Liver (tissue), 9 donors: Measurements from ENCODE around the gene PPP2R2D. TPM values are rescaled to one million over a fixed set of nuclear protein-coding genes. Genes with fewer than 3 reads are reported as not detected.

Experiments used
- DNase-seq: peaks from one replicate; pipeline ENCODE4 v3.0.0-alpha.2; 2017; ENCODE audit warnings: low spot score
- H3K27ac ChIP-seq, 2 donors: one replicate each; pipeline ENCODE4 v1.7.0; 2013; ENCODE audit warnings: inconsistent platforms in 2 of 2, low read length in 2 of 2, control low read depth in 1 of 2, low read depth in 1 of 2, mild to moderate bottlenecking in 1 of 2
- H3K27me3 ChIP-seq, 4 donors: one replicate each; pipeline versions ENCODE4 v1.6.1 to v1.7.0; 2013; ENCODE audit warnings: low read length in 3 of 4, inconsistent platforms in 1 of 4, mild to moderate bottlenecking in 1 of 4, moderate library complexity in 1 of 4; ENCODE audit not compliant: control insufficient read depth in 4 of 4, insufficient read depth in 4 of 4
- H3K36me3 ChIP-seq, 4 donors: one replicate each; pipeline versions ENCODE4 v1.6.1 to v1.7.0; 2013; ENCODE audit warnings: low read length in 3 of 4, mild to moderate bottlenecking in 3 of 4, low read depth in 1 of 4, moderate library complexity in 1 of 4; ENCODE audit not compliant: control insufficient read depth in 4 of 4, insufficient read depth in 3 of 4
- H3K4me1 ChIP-seq, 4 donors: one replicate each; pipeline versions ENCODE4 v1.6.1 to v1.7.0; 2013; ENCODE audit warnings: low read length in 3 of 4, mild to moderate bottlenecking in 3 of 4, moderate library complexity in 1 of 4; ENCODE audit not compliant: control insufficient read depth in 4 of 4, insufficient read depth in 4 of 4
- H3K4me3 ChIP-seq, 3 donors: one replicate each; pipeline versions ENCODE4 v1.6.1 to v1.7.0; 2013; ENCODE audit warnings: low read length in 3 of 3, control low read depth in 1 of 3, low read depth in 1 of 3, mild to moderate bottlenecking in 1 of 3
- H3K9ac ChIP-seq, 2 donors: one replicate each; pipeline ENCODE4 v1.7.0; 2013; ENCODE audit warnings: low read length in 2 of 2, mild to moderate bottlenecking in 2 of 2, moderate library complexity in 2 of 2, control low read depth in 1 of 2, low read depth in 1 of 2
- H3K9me3 ChIP-seq, 4 donors: one replicate each; pipeline versions ENCODE4 v1.6.1 to v1.7.0; 2013; ENCODE audit warnings: low read length in 3 of 4; ENCODE audit not compliant: control insufficient read depth in 4 of 4
- CTCF ChIP-seq: fragments of 150-350 bp; IDR thresholded peaks from 2 replicates; pipeline ENCODE4 v1.5.1; 2017; ENCODE audit warnings: improper control_type of control experiment, low read depth, low read length; ENCODE audit not compliant: missing input control
- EGR1 ChIP-seq, 2 donors: IDR thresholded peaks; 2 replicates each; pipeline ENCODE4 v1.6.1; 2016 to 2018; ENCODE audit warnings: antibody characterized with exemption in 2 of 2, low read depth in 2 of 2
- FOXA1 ChIP-seq: IDR thresholded peaks from 2 replicates; pipeline ENCODE4 v1.6.1; 2016; ENCODE audit warnings: antibody characterized with exemption
- FOXA2 ChIP-seq: IDR thresholded peaks from 2 replicates; pipeline ENCODE4 v1.6.1; 2016; ENCODE audit warnings: antibody characterized with exemption
- GABPA ChIP-seq, 2 donors: IDR thresholded peaks in 1 of 2; conservative IDR thresholded peaks in 1 of 2; 2 replicates each; pipeline ENCODE4 v1.6.1; 2016; ENCODE audit warnings: antibody characterized with exemption in 2 of 2, mild to moderate bottlenecking in 1 of 2, moderate library complexity in 1 of 2
- HNF4A ChIP-seq, 2 donors: conservative IDR thresholded peaks; 2 replicates each; pipeline ENCODE4 v1.6.1; 2016; ENCODE audit warnings: antibody characterized with exemption in 2 of 2, mild to moderate bottlenecking in 2 of 2
- HNF4G ChIP-seq: IDR thresholded peaks from 2 replicates; pipeline ENCODE4 v1.6.1; 2016; ENCODE audit warnings: antibody characterized with exemption
- JUND ChIP-seq, 2 donors: IDR thresholded peaks; 2 replicates each; pipeline ENCODE4 v1.6.1; 2016; ENCODE audit warnings: antibody characterized with exemption in 2 of 2
- MAX ChIP-seq: IDR thresholded peaks from 2 replicates; pipeline ENCODE4 v1.6.1; 2016; ENCODE audit warnings: antibody characterized with exemption
- NR2F2 ChIP-seq: IDR thresholded peaks from 2 replicates; pipeline ENCODE4 v1.6.1; 2016; ENCODE audit warnings: antibody characterized with exemption
- RAD21 ChIP-seq, 2 donors: IDR thresholded peaks; 2 replicates each; pipeline ENCODE4 v1.6.1; 2016; ENCODE audit warnings: antibody characterized with exemption in 2 of 2, mild to moderate bottlenecking in 2 of 2
- REST ChIP-seq: IDR thresholded peaks from 2 replicates; pipeline ENCODE4 v1.6.1; 2016; ENCODE audit warnings: antibody characterized with exemption, mild to moderate bottlenecking
- RXRA ChIP-seq, 2 donors: IDR thresholded peaks; 2 replicates each; pipeline ENCODE4 v1.6.1; 2017 to 2018; ENCODE audit warnings: antibody characterized with exemption in 2 of 2, mild to moderate bottlenecking in 1 of 2
- SP1 ChIP-seq: IDR thresholded peaks from 2 replicates; pipeline ENCODE4 v1.6.1; 2018; ENCODE audit warnings: antibody characterized with exemption, mild to moderate bottlenecking
- TAF1 ChIP-seq: conservative IDR thresholded peaks from 2 replicates; pipeline ENCODE4 v1.6.1; 2016; ENCODE audit warnings: antibody characterized with exemption, mild to moderate bottlenecking
- YY1 ChIP-seq: IDR thresholded peaks from 2 replicates; pipeline ENCODE4 v1.6.1; 2016; ENCODE audit warnings: antibody characterized with exemption, mild to moderate bottlenecking
- ZBTB33 ChIP-seq: IDR thresholded peaks from 2 replicates; pipeline ENCODE4 v1.6.1; 2016; ENCODE audit warnings: antibody characterized with exemption
- WGBS: extraction: QIAGEN DNeasy Blood & Tissue Kit; methylation state at CpG from one replicate; pipeline ENCODE4 v1.1.7; 2013; 5-methylcytosine and 5-hydroxymethylcytosine counted together
- polyA plus RNA-seq, 2 donors: library from polyadenylated mRNA; stranded (reverse) in 1 of 2; unstranded in 1 of 2; fragments of 200-250 nt in 1 of 2; fragments of >200 nt in 1 of 2; fragmentation: Nextera tagmentation in 1 of 2; extraction: Ambion mirVana in 1 of 2; gene quantifications; one replicate each; pipeline versions ENCODE4 v1.2.1 to v1.2.3, GENCODE V29; 2013 to 2015
- total RNA-seq, 2 donors: library from RNA; depleted of rRNA; stranded (reverse); fragments of >200 nt; gene quantifications; one replicate each; pipeline ENCODE4 v1.2.3, GENCODE V29; 2014
- TF ChIP-seq, protein P1 (sequence below): IDR thresholded peaks from 2 replicates; pipeline ENCODE4 v1.6.1; 2016; ENCODE audit warnings: antibody characterized with exemption
- donor health status: healthy.
- donor health status: healthy.
- donor health status: healthy.
- donor health status: healthy.
- donor health status: healthy.

PPP2R2D gene
- total and polyA plus RNA-seq, 4 donors, result 5.9 to 20.5 (median 14.3) TPM

DNA sequence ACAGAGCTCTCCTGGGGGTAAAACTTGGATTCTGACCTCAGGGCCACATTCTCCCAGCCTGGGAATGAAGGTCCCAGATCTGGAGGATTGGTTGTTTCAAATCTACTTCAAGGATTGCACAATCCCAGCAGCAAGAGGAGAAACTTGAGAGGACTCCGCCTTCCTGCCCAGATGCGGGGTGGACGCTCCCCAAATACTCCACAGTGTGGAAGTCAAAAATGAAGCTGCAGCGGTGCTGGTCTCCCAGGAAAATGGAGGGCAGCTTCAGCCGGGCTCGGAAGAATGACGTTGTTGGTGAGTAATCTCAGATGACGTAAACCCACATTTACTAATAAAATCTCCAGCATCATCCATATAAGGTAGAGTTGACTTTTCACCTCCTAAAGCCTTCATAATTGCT, 31.5 kb upstream of the PPP2R2D start (continued):
- TF ChIP-seq RXRA (IDR thresholded peaks at IDR 0.05) (no peak), NR2F2 (no peak)

DNA sequence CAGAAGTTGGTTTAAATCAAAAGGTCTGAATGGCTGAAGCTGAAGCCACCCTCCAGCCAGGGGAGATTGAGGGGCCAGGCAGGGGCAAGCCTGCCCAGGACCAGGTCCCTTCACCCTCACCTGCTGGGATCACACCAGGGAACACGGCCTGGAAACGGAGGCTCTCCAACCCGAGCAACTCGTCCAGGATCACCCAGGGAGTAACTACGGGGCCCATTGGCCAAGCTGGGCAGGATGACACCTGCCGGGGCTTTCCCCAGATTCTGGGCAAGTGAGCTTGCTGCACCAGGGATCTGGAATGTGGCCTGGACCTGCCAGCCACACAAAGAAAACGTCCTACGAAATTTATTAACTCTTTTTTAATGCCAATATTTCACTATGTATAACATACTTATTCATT, 30.4 kb upstream of the PPP2R2D start:
- Histone ChIP-seq H3K27me3 (no peaks in the 10 kb centered on the region), H3K27ac (no peak overlapping the region), H3K36me3 (no peaks in the 10 kb centered on the region), H3K9ac (no peak overlapping the region), H3K9me3 (peaks cover 0 to 2% (median 0%) of the 10 kb centered on the region in 4 donors), H3K4me3 (no peak overlapping the region), H3K4me1 (peaks cover 0 to 9% (median 5%) of the 10 kb centered on the region in 4 donors)
- 83% methylated on average over 8 of the region's 8 CpGs for WGBS
- DNase-seq, result no peak
- TF ChIP-seq SP1 (no peak), FOXA1 (no peak), MAX (no peak), REST (no peak), CTCF (no peak), ZBTB33 (no peak), RXRA (IDR thresholded peaks at IDR 0.05) (no peak), HNF4A (conservative IDR thresholded peaks at IDR 0.05) (no peak), TAF1 (no peak), FOXA2 (no peak), RAD21 (IDR thresholded peaks at IDR 0.05) (no peak), EGR1 (IDR thresholded peaks at IDR 0.05; ENCODE audit: low read depth in 2 of 2) (no peak), GABPA (IDR thresholded peaks at IDR 0.05 in 1 of 2, conservative IDR thresholded peaks at IDR 0.05 in 1 of 2) (no peak), NR2F2 (no peak), HNF4G (no peak), JUND (IDR thresholded peaks at IDR 0.05) (no peak), YY1 (no peak)
- TF ChIP-seq, protein P1, sequence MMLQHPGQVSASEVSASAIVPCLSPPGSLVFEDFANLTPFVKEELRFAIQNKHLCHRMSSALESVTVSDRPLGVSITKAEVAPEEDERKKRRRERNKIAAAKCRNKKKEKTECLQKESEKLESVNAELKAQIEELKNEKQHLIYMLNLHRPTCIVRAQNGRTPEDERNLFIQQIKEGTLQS, result no peak
